T-helper 1 cell treated with Interleukin-12 subunit alpha and Interleukin-12 subunit beta and Interleukin-4 antibody, amounts not matched to agents 30 μg/mL and 1 μg/mL, for 36 hours (primary cell): ENCODE data around the gene ZNF548.
"Not testable (repeated sequence)": the region's sequence is repeated elsewhere in the genome, so short reads cannot be mapped to it uniquely, and the experiment has no call there.

Experiments used
- H3K27ac Mint-ChIP-seq: one replicate; pipeline ENCODE4 v1.8.0; 2021; ENCODE audit warnings: mild to moderate bottlenecking, mixed read lengths
- H3K27me3 Mint-ChIP-seq: one replicate; pipeline ENCODE4 v1.8.0; 2021; ENCODE audit warnings: low read depth, mixed read lengths
- H3K36me3 Mint-ChIP-seq: one replicate; pipeline ENCODE4 v1.8.0; 2021; ENCODE audit warnings: low read depth, mixed read lengths
- H3K4me1 Mint-ChIP-seq: one replicate; pipeline ENCODE4 v1.8.0; 2021; ENCODE audit warnings: low read depth, mixed read lengths
- H3K4me3 Mint-ChIP-seq: one replicate; pipeline ENCODE4 v1.8.0; 2021; ENCODE audit warnings: mild to moderate bottlenecking, moderate library complexity, mixed read lengths
- H3K9me3 Mint-ChIP-seq: one replicate; pipeline ENCODE4 v1.8.0; 2021; ENCODE audit warnings: mixed read lengths

Gene ZNF548

DNA sequence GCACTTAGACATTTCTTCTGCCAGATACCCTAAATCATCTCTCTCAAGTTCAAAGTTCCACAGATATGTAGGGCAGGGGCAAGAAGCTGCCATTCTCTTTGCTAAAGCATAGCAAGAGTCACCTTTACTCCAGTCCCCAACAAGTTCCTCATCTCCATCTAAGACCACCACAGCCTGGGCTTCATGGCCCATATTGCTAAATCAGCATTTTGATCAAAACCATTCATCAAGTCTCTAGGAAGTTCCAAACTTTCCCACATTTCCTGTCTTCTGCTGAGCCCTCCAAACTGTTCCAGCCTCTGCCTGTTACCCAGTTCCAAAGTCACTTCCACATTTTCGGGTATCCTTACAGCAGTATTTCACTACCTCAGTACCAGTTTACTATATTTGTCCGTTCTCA, 15.0 kb upstream of the ZNF548 start:
- not testable (repeated sequence) for H3K27me3 Mint-ChIP-seq, H3K4me3 Mint-ChIP-seq, H3K4me1 Mint-ChIP-seq, H3K27ac Mint-ChIP-seq
- H3K9me3 Mint-ChIP-seq: peaks cover 76% of the 10 kb centered on the region
- peaks cover 71% of the 10 kb centered on the region for H3K36me3 Mint-ChIP-seq

DNA sequence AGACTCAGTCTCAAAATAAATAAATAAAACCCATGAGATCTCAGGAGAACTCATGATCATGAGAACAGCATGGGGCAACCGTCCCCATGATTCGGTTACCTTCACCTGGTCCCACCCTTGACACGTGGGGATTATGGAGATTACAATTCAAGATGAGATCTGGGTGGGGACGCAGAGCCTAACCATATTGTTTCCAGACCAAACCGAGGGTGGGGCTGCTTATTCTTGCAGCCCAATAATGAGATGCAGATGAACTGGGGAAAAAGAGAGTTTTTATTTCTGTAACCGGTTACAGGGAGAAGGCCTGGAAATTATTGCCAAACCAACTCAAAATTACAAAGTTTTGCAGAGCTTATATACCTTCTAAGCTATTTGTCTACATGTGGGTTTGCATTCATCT, 13.5 kb upstream of the ZNF548 start:
- Mint-ChIP-seq H3K4me1 (no peaks in the 10 kb centered on the region), H3K27ac (no peak overlapping the region), H3K36me3 (peaks cover 67% of the 10 kb centered on the region), H3K9me3 (peaks cover 81% of the 10 kb centered on the region), H3K27me3 (no peaks in the 10 kb centered on the region), H3K4me3 (no peak overlapping the region)

DNA sequence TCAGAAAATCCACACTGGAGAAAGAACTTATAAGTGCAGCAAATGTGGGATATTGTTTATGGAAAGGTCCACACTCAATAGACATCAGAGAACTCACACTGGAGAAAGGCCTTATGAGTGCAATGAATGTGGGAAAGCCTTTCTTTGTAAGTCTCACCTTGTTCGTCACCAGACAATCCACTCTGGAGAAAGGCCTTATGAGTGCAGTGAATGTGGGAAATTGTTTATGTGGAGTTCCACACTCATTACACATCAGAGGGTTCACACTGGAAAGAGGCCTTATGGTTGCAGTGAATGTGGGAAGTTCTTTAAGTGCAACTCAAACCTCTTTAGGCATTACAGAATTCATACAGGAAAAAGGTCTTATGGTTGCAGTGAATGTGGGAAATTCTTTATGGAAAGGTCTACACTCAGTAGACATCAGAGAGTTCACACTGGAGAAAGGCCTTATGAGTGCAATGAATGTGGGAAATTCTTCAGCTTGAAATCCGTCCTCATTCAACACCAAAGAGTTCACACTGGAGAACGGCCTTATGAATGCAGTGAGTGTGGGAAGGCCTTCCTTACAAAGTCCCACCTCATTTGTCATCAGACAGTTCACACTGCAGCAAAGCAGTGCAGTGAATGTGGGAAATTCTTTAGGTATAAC, 12.0 kb upstream of the ZNF548 start:
- Mint-ChIP-seq H3K9me3 (peaks cover 72% of the 10 kb centered on the region), H3K36me3 (peaks cover 55% of the 10 kb centered on the region)

GRCh38 chr19:57380923-57381322, 8.7 kb upstream of the ZNF548 start:
- Mint-ChIP-seq H3K36me3 (peaks cover 29% of the 10 kb centered on the region), H3K27ac (no peak overlapping the region), H3K4me1 (no peaks in the 10 kb centered on the region), H3K4me3 (no peak overlapping the region), H3K9me3 (peaks cover 69% of the 10 kb centered on the region), H3K27me3 (no peaks in the 10 kb centered on the region)

More for the DNA sequence above, 12.0 kb upstream of the ZNF548 start:
- no peak overlapping the region for H3K4me3 Mint-ChIP-seq
- no peaks in the 10 kb centered on the region for H3K27me3 Mint-ChIP-seq
- H3K27ac Mint-ChIP-seq: no peak overlapping the region
- no peaks in the 10 kb centered on the region for H3K4me1 Mint-ChIP-seq

DNA sequence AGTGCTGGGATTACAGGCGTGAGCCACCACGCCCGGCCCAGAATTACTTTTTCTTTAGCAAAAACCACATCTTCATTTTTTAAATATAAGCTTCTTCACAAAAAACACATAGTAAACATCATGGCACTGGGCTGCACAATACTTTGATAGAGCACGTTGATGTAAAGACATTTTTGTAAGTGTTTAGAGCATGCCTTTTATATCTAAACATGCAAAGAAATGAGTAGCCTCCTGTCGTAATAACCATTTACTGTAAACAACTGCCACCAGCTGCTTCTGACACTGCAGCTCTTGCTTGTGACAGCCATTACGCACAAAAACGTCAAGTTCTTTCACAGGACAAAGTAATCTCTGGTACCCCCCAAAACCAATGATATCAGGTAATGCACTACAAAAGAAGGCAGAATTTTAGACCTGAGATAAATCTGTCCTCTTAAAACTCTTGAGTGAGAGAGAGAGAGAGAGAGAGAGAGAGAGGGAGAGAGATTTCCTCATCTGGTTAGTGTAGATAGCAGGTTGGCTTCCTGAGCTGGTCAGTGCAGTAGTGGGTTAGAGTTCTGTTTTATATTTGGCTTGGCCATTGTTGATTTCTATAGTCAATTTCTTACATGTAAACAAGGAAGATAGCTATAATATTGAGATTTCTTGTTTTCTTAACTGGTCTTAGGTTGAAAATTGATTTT, 6.7 kb upstream of the ZNF548 start:
- Mint-ChIP-seq H3K36me3 (peaks cover 16% of the 10 kb centered on the region), H3K27ac (no peak overlapping the region), H3K9me3 (peaks cover 64% of the 10 kb centered on the region), H3K27me3 (no peaks in the 10 kb centered on the region), H3K4me1 (no peaks in the 10 kb centered on the region), H3K4me3 (no peak overlapping the region)

GRCh38 chr19:57389194-57389729, 392 bp upstream of the ZNF548 start:
- H3K27me3 Mint-ChIP-seq: no peaks in the 10 kb centered on the region
- H3K27ac Mint-ChIP-seq: peak overlapping the region; percentile 96
- peaks cover 31% of the 10 kb centered on the region for H3K36me3 Mint-ChIP-seq
- peaks cover 20% of the 10 kb centered on the region for H3K4me1 Mint-ChIP-seq
- H3K9me3 Mint-ChIP-seq: peaks cover 53% of the 10 kb centered on the region
- H3K4me3 Mint-ChIP-seq: peak overlapping the region; percentile 98

DNA sequence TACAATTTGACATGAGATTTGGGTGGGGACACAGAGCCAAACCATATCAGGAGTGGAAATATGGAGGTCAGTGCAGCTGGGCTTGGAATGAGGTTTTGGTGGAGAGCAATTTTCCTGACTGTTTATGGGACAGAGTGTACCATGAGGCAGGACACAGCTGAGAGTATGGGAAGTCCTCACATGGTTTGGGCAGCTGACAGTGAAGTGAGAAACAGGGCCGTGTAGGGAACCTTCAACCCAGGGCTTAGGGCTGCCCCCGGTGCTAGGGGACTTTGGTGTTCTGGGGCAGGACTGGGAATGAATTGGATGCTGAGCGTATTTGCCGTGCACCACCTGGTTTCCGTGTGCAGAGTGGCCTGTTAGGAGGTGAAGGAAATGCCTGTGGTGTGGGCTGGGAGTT, 6.1 kb downstream of the ZNF548 start:
- no peaks in the 10 kb centered on the region for H3K27me3 Mint-ChIP-seq
- H3K36me3 Mint-ChIP-seq: peaks cover 81% of the 10 kb centered on the region
- H3K4me1 Mint-ChIP-seq: peaks cover 12% of the 10 kb centered on the region
- no peak overlapping the region for H3K4me3 Mint-ChIP-seq
- no peak overlapping the region for H3K27ac Mint-ChIP-seq
- H3K9me3 Mint-ChIP-seq: peaks cover 73% of the 10 kb centered on the region

DNA sequence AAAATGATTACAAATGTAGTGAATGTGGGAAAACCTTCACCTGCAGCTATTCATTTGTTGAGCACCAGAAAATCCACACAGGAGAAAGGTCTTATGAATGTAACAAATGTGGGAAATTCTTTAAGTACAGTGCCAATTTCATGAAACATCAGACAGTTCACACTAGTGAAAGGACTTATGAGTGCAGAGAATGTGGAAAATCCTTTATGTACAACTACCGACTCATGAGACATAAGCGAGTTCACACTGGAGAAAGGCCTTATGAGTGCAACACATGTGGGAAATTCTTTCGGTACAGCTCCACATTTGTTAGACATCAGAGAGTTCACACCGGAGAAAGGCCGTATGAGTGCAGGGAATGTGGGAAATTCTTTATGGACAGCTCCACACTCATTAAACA, 9.2 kb downstream of the ZNF548 start:
- Mint-ChIP-seq H3K27ac (no peak overlapping the region), H3K27me3 (no peaks in the 10 kb centered on the region), H3K36me3 (peaks cover 69% of the 10 kb centered on the region), H3K4me3 (no peak overlapping the region), H3K9me3 (peaks cover 79% of the 10 kb centered on the region), H3K4me1 (peaks cover 7% of the 10 kb centered on the region)

DNA sequence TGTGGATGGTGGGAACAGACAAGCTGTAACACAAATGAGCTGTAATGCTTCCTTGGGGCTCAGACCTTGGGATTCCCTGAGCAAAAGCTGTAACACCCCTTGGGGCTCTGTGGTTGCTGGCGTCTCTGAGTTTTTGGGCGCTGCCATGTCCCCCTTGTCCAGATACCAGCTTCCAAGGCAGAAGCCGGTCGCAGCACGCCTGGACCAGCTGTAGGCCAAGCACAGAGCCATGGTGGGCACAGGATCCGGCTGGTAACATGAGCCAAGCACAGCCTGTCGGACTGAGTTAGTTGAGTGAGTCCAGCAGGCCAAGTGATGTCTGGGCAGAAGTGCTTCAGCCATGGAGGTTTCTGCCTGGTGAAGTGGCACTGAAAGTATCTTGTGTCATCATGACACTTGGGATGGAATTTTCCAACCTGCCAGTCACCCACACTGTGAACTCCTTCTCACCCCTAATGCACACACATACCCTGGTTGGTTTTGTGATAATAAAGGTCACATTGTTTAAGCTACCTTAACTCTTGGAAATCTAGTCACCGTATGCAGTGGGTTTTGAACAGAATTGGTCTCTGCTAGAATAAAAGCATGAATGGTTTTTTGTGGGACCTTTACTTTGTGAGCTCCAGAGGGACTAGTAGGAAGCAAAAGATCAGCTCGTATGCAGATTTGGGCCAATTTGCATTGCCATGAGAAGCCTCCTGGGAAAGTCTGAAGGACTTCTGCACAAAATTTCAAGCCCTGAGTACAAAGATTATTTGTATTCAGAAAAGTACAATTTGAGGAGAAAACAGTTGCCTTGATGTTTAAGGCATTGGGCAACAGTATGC, 14.3 kb downstream of the ZNF548 start:
- H3K36me3 Mint-ChIP-seq: peaks cover 18% of the 10 kb centered on the region
- H3K27ac Mint-ChIP-seq: no peak overlapping the region
- peaks cover 2% of the 10 kb centered on the region for H3K4me1 Mint-ChIP-seq
- H3K9me3 Mint-ChIP-seq: peaks cover 31% of the 10 kb centered on the region
- no peaks in the 10 kb centered on the region for H3K27me3 Mint-ChIP-seq
- no peak overlapping the region for H3K4me3 Mint-ChIP-seq

DNA sequence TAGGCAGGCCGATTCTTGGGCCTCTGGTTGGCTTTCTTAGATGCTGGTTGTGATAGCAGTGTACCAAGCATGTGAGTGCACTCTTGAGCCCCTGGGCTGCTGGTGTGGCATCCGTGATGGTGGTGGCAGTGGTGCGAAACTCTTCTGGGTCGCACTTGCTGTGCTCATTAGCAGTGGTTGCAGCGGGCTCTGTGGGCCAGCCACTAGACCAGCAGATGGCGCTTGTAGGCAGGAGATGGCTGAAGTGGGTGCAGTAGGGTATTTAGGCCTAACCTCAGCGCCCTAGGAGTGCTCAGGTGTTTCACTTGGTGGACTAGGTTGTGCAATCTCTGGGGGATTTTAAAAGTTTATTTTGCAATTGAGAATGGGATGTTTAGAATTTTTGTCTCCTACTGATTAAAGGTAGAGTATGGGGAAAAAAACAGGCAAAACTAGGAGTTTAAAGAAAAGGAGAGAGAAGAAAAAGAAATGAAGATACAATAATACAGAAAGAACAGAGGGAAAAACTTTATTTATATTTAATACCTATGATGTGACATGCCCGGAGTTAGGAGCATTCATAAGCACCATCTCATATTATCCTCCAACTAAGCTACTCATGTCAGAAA, 17.0 kb downstream of the ZNF548 start:
- no peak overlapping the region for H3K4me3 Mint-ChIP-seq
- no peak overlapping the region for H3K27ac Mint-ChIP-seq
- H3K9me3 Mint-ChIP-seq: peaks cover 16% of the 10 kb centered on the region
- peaks cover 2% of the 10 kb centered on the region for H3K36me3 Mint-ChIP-seq
- no peaks in the 10 kb centered on the region for H3K27me3 Mint-ChIP-seq
- H3K4me1 Mint-ChIP-seq: peaks cover 10% of the 10 kb centered on the region

GRCh38 chr19:57410877-57411671, 21.4 kb downstream of the ZNF548 start, which contains the start of gene ZNF17:
Gene ZNF17 (plus strand): TSS chr19:57411161. CDS start chr19:57413616, 2,455 bp downstream.
- no peaks in the 10 kb centered on the region for H3K27me3 Mint-ChIP-seq
- H3K36me3 Mint-ChIP-seq: peaks cover 27% of the 10 kb centered on the region
- H3K4me3 Mint-ChIP-seq: peak within 1 kb of the TSS; percentile 86
- peak within 1 kb of the TSS; percentile 72 for H3K27ac Mint-ChIP-seq
- peaks cover 16% of the 10 kb centered on the region for H3K4me1 Mint-ChIP-seq
- H3K9me3 Mint-ChIP-seq: peaks cover 19% of the 10 kb centered on the region

GRCh38 chr19:57419439-57419838, 29.8 kb downstream of the ZNF548 start:
- Mint-ChIP-seq H3K36me3 (peaks cover 69% of the 10 kb centered on the region), H3K27me3 (no peaks in the 10 kb centered on the region), H3K27ac (no peak overlapping the region), H3K9me3 (peaks cover 66% of the 10 kb centered on the region), H3K4me3 (no peak overlapping the region), H3K4me1 (peaks cover 2% of the 10 kb centered on the region)

DNA sequence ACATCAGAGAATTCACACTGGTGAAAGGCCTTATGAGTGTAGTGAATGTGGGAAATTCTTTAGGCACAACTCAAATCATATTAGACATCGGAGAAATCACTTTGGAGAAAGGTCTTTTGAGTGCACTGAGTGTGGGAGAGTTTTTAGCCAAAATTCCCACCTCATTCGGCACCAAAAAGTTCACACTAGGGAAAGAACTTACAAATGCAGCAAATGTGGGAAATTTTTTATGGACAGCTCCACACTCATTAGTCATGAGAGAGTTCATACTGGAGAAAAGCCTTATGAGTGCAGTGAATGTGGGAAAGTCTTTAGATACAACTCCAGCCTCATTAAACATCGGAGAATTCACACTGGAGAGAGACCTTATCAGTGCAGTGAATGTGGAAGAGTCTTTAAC, 31.4 kb downstream of the ZNF548 start:
- Mint-ChIP-seq H3K27me3 (no peaks in the 10 kb centered on the region), H3K4me1 (no peaks in the 10 kb centered on the region), H3K4me3 (no peak overlapping the region), H3K9me3 (peaks cover 59% of the 10 kb centered on the region), H3K36me3 (peaks cover 55% of the 10 kb centered on the region), H3K27ac (no peak overlapping the region)
